ENCODE measurements around the gene UFC1. TPM values are rescaled to one million over a fixed set of nuclear protein-coding genes. Genes with fewer than 3 reads are reported as not detected.

UFC1 gene
- total and polyA plus RNA-seq, 2 experiments from 2014 or later = 86.2 to 89.6 TPM

GRCh38 chr1:161175771-161176453 lies 22.1 kb downstream of the UFC1 start:
- Histone ChIP-seq H3K4me3 (peak overlapping the region; percentile 98), H3K4me2 (ENCODE audit: unreplicated experiment) (peak overlapping the region; percentile 90), H3K9ac (peak overlapping the region; percentile 97), H4K20me1 (ENCODE audit: insufficient read depth) (no peaks in the 10 kb centered on the region), H3K27me3 (replicated peaks; ENCODE audit: insufficient read depth) (no peaks in the 10 kb centered on the region), H3K9me3 (ENCODE audit: low read depth) (no peaks in the 10 kb centered on the region), H3K27ac (no peak overlapping the region), H2AFZ (no peak overlapping the region), H3K4me1 (ENCODE audit: insufficient read depth) (peaks cover 23% of the 10 kb centered on the region), H3K79me2 (ENCODE audit: insufficient read depth) (peaks cover 26% of the 10 kb centered on the region), H3K9me2 (ENCODE audit: insufficient read depth) (no peaks in the 10 kb centered on the region), H3F3A (ENCODE audit: insufficient read depth) (peaks cover 25% of the 10 kb centered on the region), H3K36me3 (ENCODE audit: low read depth) (peaks cover 17% of the 10 kb centered on the region)
- in situ Hi-C loops (cut with MboI) = no loop called here
- TF ChIP-seq EZH2 (IDR thresholded peaks at IDR 0.05; ENCODE audit: insufficient read depth, poor library complexity, severe bottlenecking) (no peak), EZH2phosphoT487 (IDR thresholded peaks at IDR 0.05; ENCODE audit: insufficient read depth, low read depth) (no peak)
- 93 to 95% methylated on average over 10 of the region's 10 CpGs for WGBS, 2 experiments (ENCODE audit: low coverage in 1 of 2, low lambda C conversion rate in 2 of 2, missing lambda C conversion rate in 2 of 2)
- no peak for DNase-seq

GRCh38 chr1:161176468-161177111 lies 22.8 kb downstream of the UFC1 start:
- in situ Hi-C loops (cut with MboI) = no loop called here
- no peak for TF ChIP-seq EZH2 (IDR thresholded peaks at IDR 0.05; ENCODE audit: insufficient read depth, poor library complexity, severe bottlenecking)
- TF ChIP-seq EZH2phosphoT487 (IDR thresholded peaks at IDR 0.05; ENCODE audit: insufficient read depth, low read depth) = no peak
- H3K27ac ChIP-seq = 0 out of 2 replicates have a peak overlapping the region, but pooled peaks have one; percentile 39

GRCh38 chr1:161177112-161177935 lies 23.5 kb downstream of the UFC1 start, which contains the start of gene B4GALT3:
B4GALT3 (minus strand) TSS chr1:161177507; CDS start chr1:161176060, 1,447 bp downstream.
- TF ChIP-seq EZH2 (IDR thresholded peaks at IDR 0.05; ENCODE audit: insufficient read depth, poor library complexity, severe bottlenecking) (no peak), EZH2phosphoT487 (IDR thresholded peaks at IDR 0.05; ENCODE audit: insufficient read depth, low read depth) (no peak)
- H3F3A ChIP-seq (ENCODE audit: insufficient read depth) = peaks cover 25% of the 10 kb centered on the region
- peak within 1 kb of the TSS; percentile 98 for H3K4me3 ChIP-seq
- peak within 1 kb of the TSS; percentile 39 for H3K27ac ChIP-seq
- in situ Hi-C loops (cut with MboI) = no loop called here
- peak within 1 kb of the TSS; percentile 90 for H3K4me2 ChIP-seq (ENCODE audit: unreplicated experiment)
- no peaks in the 10 kb centered on the region for H3K9me2 ChIP-seq (ENCODE audit: insufficient read depth)
- WGBS, 2 experiments (ENCODE audit: low coverage in 1 of 2, low lambda C conversion rate in 2 of 2, missing lambda C conversion rate in 2 of 2) = 5 to 7% methylated on average over 31 to 50 of the region's 50 CpGs
- peak within 1 kb of the TSS; percentile 74 for H2AFZ ChIP-seq
- peaks cover 4% of the 10 kb centered on the region; the same call in 1 of the 2 replicates for H3K36me3 ChIP-seq (ENCODE audit: low read depth)
- H4K20me1 ChIP-seq (ENCODE audit: insufficient read depth) = no peaks in the 10 kb centered on the region
- DNase-seq = peak; percentile 90
- peak within 1 kb of the TSS; percentile 97 for H3K9ac ChIP-seq
- H3K4me1 ChIP-seq (ENCODE audit: insufficient read depth) = peaks cover 22% of the 10 kb centered on the region
- H3K9me3 ChIP-seq (ENCODE audit: low read depth) = no peaks in the 10 kb centered on the region
- H3K79me2 ChIP-seq (ENCODE audit: insufficient read depth) = peaks cover 17% of the 10 kb centered on the region
- no peaks in the 10 kb centered on the region for H3K27me3 ChIP-seq (replicated peaks; ENCODE audit: insufficient read depth)

More at GRCh38 chr1:161176468-161177111, 22.8 kb downstream of the UFC1 start:
- H3K9me2 ChIP-seq (ENCODE audit: insufficient read depth) = no peaks in the 10 kb centered on the region
- H3F3A ChIP-seq (ENCODE audit: insufficient read depth) = peaks cover 29% of the 10 kb centered on the region
- no peaks in the 10 kb centered on the region for H4K20me1 ChIP-seq (ENCODE audit: insufficient read depth)
- H3K27me3 ChIP-seq (replicated peaks; ENCODE audit: insufficient read depth) = no peaks in the 10 kb centered on the region
- H2AFZ ChIP-seq = peak overlapping the region; percentile 74
- H3K4me3 ChIP-seq = peak overlapping the region; percentile 98
- peak overlapping the region; percentile 90 for H3K4me2 ChIP-seq (ENCODE audit: unreplicated experiment)
- H3K36me3 ChIP-seq (ENCODE audit: low read depth) = peaks cover 10% of the 10 kb centered on the region
- 22 to 23% methylated on average over 16 to 17 of the region's 17 CpGs for WGBS, 2 experiments (ENCODE audit: low coverage in 1 of 2, low lambda C conversion rate in 2 of 2, missing lambda C conversion rate in 2 of 2)
- H3K9me3 ChIP-seq (ENCODE audit: low read depth) = no peaks in the 10 kb centered on the region
- H3K79me2 ChIP-seq (ENCODE audit: insufficient read depth) = peaks cover 19% of the 10 kb centered on the region
- peak; percentile 29 for DNase-seq
- H3K9ac ChIP-seq = peak overlapping the region; percentile 97
- H3K4me1 ChIP-seq (ENCODE audit: insufficient read depth) = peaks cover 22% of the 10 kb centered on the region

GRCh38 chr1:161177936-161178244 lies 24.1 kb downstream of the UFC1 start:
- WGBS, 2 experiments (ENCODE audit: low coverage in 1 of 2, low lambda C conversion rate in 2 of 2, missing lambda C conversion rate in 2 of 2) = 46 to 54% methylated on average over 9 of the region's 9 CpGs
- peak overlapping the region; percentile 90 for H3K4me2 ChIP-seq (ENCODE audit: unreplicated experiment)
- H3K4me3 ChIP-seq = peak overlapping the region; percentile 98
- H2AFZ ChIP-seq = peak overlapping the region; percentile 74
- peaks cover 17% of the 10 kb centered on the region for H3K79me2 ChIP-seq (ENCODE audit: insufficient read depth)
- H3K4me1 ChIP-seq (ENCODE audit: insufficient read depth) = peaks cover 22% of the 10 kb centered on the region
- H3K9me2 ChIP-seq (ENCODE audit: insufficient read depth) = no peaks in the 10 kb centered on the region
- in situ Hi-C loops (cut with MboI) = no loop called here
- H3K27ac ChIP-seq = peak overlapping the region; percentile 39
- H3F3A ChIP-seq (ENCODE audit: insufficient read depth) = peaks cover 26% of the 10 kb centered on the region
- DNase-seq = no peak
- no peaks in the 10 kb centered on the region for H3K36me3 ChIP-seq (ENCODE audit: low read depth)
- H3K27me3 ChIP-seq (replicated peaks; ENCODE audit: insufficient read depth) = no peaks in the 10 kb centered on the region
- no peak for TF ChIP-seq EZH2 (IDR thresholded peaks at IDR 0.05; ENCODE audit: insufficient read depth, poor library complexity, severe bottlenecking)
- no peak for TF ChIP-seq EZH2phosphoT487 (IDR thresholded peaks at IDR 0.05; ENCODE audit: insufficient read depth, low read depth)
- H4K20me1 ChIP-seq (ENCODE audit: insufficient read depth) = no peaks in the 10 kb centered on the region
- no peaks in the 10 kb centered on the region for H3K9me3 ChIP-seq (ENCODE audit: low read depth)
- peak overlapping the region; percentile 97 for H3K9ac ChIP-seq
